Measurements from ENCODE around the gene PTGS1. TPM values are rescaled to one million over a fixed set of nuclear protein-coding genes. Genes with fewer than 3 reads are reported as not detected.

PTGS1 gene
- total and polyA plus RNA-seq, 2 of the 13 experiments (the other 11 are each of a cell fraction or from before 2014, with no cell fraction given), result 0.07 to 0.08 TPM

- DNase-seq (ENCODE audit: low spot score) (no peak), ATAC-seq (no peak), FAIRE-seq (no peak)
- no peaks in the 10 kb centered on the region for H3K79me2 ChIP-seq (ENCODE audit: insufficient read depth, low read length)
- no peak overlapping the region for H3K9ac ChIP-seq (ENCODE audit: insufficient read depth, low read depth, low read length)
- no peaks in the 10 kb centered on the region for H3K27me3 ChIP-seq (ENCODE audit: control insufficient read depth in 1 of 2, insufficient read depth in 2 of 2, low read length in 2 of 2)
- BruUV-seq (replicated peaks), result no TSS peak
- no peaks in the 10 kb centered on the region for H4K20me1 ChIP-seq (ENCODE audit: insufficient read depth, low read length)
- H2AFZ ChIP-seq (ENCODE audit: low read length), result no peak overlapping the region
- no peaks in the 10 kb centered on the region for H3K36me3 ChIP-seq (replicated peaks in 1 of 2; ENCODE audit: control insufficient read depth in 1 of 2, insufficient read depth in 2 of 2, low read length in 2 of 2)
- H3K4me3 ChIP-seq (replicated peaks in 1 of 3; ENCODE audit: insufficient read depth in 1 of 3, low read depth in 2 of 3, low read length in 3 of 3), result no peak overlapping the region
- intact Hi-C loops (cut with micrococcal nuclease; ENCODE audit: unreplicated experiment), result no loop called here
- ChIA-PET CTCF (ENCODE audit: low intra/inter-chr PET ratio, low total read pairs) (no interaction called here), POLR2A (no interaction called here)
- in situ Hi-C loops (cut with HindIII; ENCODE audit: extremely low pct_ligation_motif_present, low pct_unique_long_range_greater_than_20kb), result no loop called here
- WGBS (ENCODE audit: low lambda C conversion rate), result 1% methylated on average over 2 of the region's 2 CpGs
- H3K4me1 ChIP-seq (ENCODE audit: insufficient read depth, low read length), result no peaks in the 10 kb centered on the region
- H3K4me2 ChIP-seq (ENCODE audit: low read depth, low read length), result no peak overlapping the region
- peaks cover 19% of the 10 kb centered on the region for H3K9me3 ChIP-seq (ENCODE audit: low read length)
- H3K27ac ChIP-seq (ENCODE audit: extremely low read length, insufficient read depth, low read length), result no peak overlapping the region
- no peak for TF ChIP-seq SALL1 (CRISPR knock-in tag; IDR thresholded peaks at IDR 0.05)
These were observed 54.3 kb downstream of the PTGS1 start for GRCh38 chr9:122425087-122425486.

- Histone ChIP-seq H3K4me3 (replicated peaks in 1 of 3; ENCODE audit: insufficient read depth in 1 of 3, low read depth in 2 of 3, low read length in 3 of 3) (no peak overlapping the region), H3K9ac (ENCODE audit: insufficient read depth, low read depth, low read length) (no peak overlapping the region), H3K27ac (ENCODE audit: extremely low read length, insufficient read depth, low read length) (no peak overlapping the region), H3K79me2 (ENCODE audit: insufficient read depth, low read length) (no peaks in the 10 kb centered on the region), H3K9me3 (ENCODE audit: low read length) (peaks cover 3% of the 10 kb centered on the region; the same call in 1 of the 2 replicates), H3K36me3 (replicated peaks in 1 of 2; ENCODE audit: control insufficient read depth in 1 of 2, insufficient read depth in 2 of 2, low read length in 2 of 2) (no peaks in the 10 kb centered on the region), H3K4me2 (ENCODE audit: low read depth, low read length) (no peak overlapping the region), H2AFZ (ENCODE audit: low read length) (no peak overlapping the region), H3K27me3 (ENCODE audit: control insufficient read depth in 1 of 2, insufficient read depth in 2 of 2, low read length in 2 of 2) (peaks cover 0 to 5% of the 10 kb centered on the region in 2 experiments; a peak in 2 of 5 replicates), H3K4me1 (ENCODE audit: insufficient read depth, low read length) (no peaks in the 10 kb centered on the region), H4K20me1 (ENCODE audit: insufficient read depth, low read length) (no peaks in the 10 kb centered on the region)
- ATAC-seq, result no peak
- no peak for DNase-seq (ENCODE audit: low spot score)
- ChIA-PET POLR2A (no interaction called here), CTCF (ENCODE audit: low intra/inter-chr PET ratio, low total read pairs) (no interaction called here)
- intact Hi-C loops (cut with micrococcal nuclease; ENCODE audit: unreplicated experiment) (no loop called here), in situ Hi-C loops (cut with HindIII; ENCODE audit: extremely low pct_ligation_motif_present, low pct_unique_long_range_greater_than_20kb) (no loop called here)
- no peak for FAIRE-seq
- BruUV-seq (replicated peaks), result no TSS peak
- 41% methylated on average over 3 of the region's 3 CpGs for WGBS (ENCODE audit: low lambda C conversion rate)
- TF ChIP-seq MAFK (conservative IDR thresholded peaks at IDR 0.05 in 1 of 2, IDR thresholded peaks at IDR 0.05 in 1 of 2; ENCODE audit: low read length in 2 of 2) (no peak), MZF1 (CRISPR knock-in tag; IDR thresholded peaks at IDR 0.05; ENCODE audit: borderline replicate concordance) (no peak), ZEB1 (IDR thresholded peaks at IDR 0.05; ENCODE audit: insufficient replicate concordance, low read depth) (no peak), ZNF451 (CRISPR knock-in tag; IDR thresholded peaks at IDR 0.05) (no peak), AKNA (CRISPR knock-in tag; IDR thresholded peaks at IDR 0.05; ENCODE audit: borderline replicate concordance) (no peak), ZNF713 (CRISPR knock-in tag; IDR thresholded peaks at IDR 0.05) (no peak), POLR2AphosphoS2 (IDR thresholded peaks at IDR 0.05; ENCODE audit: low read depth, low read length) (no peak), GMEB1 (CRISPR knock-in tag; IDR thresholded peaks at IDR 0.05; ENCODE audit: borderline replicate concordance) (no peak), ZNF761 (CRISPR knock-in tag; conservative IDR thresholded peaks at IDR 0.05) (no peak), NFYC (CRISPR knock-in tag; IDR thresholded peaks at IDR 0.05) (no peak), MYNN (CRISPR knock-in tag; IDR thresholded peaks at IDR 0.05; ENCODE audit: low read depth) (no peak)
These were observed 55.9 kb downstream of the PTGS1 start for GRCh38 chr9:122426723-122427122.

All from HepG2 (cell line).